ENCODE results near the gene SRSF2. TPM values are rescaled to one million over a fixed set of nuclear protein-coding genes. Genes with fewer than 3 reads are reported as not detected.

The SRSF2 gene
- total and polyA plus RNA-seq, 4 donors = 136 to 251 (median 193) TPM

DNA sequence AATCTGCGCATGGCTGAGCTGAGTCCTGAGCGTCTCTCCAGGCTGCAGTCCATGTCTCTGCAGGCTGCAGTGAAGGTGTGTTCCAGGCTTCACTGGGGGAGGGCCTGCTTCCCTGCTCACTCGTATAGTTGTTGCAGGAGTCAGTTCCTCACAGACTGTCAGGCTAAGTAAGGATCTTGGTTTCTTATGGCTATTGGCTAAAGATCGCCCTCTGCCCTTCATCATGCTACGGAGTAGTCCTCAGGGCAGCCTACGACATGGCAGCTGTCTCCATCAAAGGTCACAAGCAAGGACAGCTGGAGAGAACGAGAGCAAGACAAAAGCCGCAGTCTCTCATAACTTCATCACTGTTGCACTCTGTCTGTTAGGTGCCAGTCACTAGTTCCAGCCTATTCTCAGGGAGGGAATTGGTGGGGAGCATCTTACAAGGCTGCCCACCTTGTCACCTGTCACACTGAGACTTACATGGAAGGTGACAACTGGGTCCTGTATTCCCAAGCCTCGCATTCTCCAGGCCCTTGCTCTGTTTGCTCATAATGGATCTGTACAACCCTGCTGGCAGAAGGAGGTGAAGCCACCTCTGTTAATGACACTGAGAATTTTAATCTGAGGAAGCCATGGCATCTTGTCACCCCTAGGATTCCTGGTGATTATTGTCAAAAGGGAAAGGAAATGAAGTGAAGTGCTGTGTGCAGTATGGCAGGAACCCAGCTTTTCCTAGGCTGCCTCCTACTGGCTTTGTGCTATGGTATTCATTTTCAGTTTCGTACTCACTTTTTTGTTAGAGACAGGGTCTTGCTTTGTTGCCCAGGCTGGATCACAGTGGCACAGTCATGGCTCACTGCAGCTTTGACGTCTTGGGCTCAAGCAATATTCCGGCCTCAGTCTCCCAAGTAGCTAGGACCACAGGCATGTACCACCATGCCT lies 44.2 kb upstream of the SRSF2 start:
- WGBS, 2 donors = 93% methylated on average over 12 of the region's 12 CpGs
- Histone ChIP-seq H3K27me3 (ENCODE audit: control insufficient read depth in 3 of 3, insufficient read depth in 3 of 3, low read length in 2 of 3) (no peaks in the 10 kb centered on the region), H3K4me3 (no peak overlapping the region), H3K36me3 (ENCODE audit: control insufficient read depth in 4 of 4, insufficient read depth in 4 of 4, low read length in 4 of 4) (peaks cover 7 to 19% (median 12%) of the 10 kb centered on the region in 4 donors), H3K27ac (ENCODE audit: low read depth in 1 of 2, low read length in 1 of 2) (no peak overlapping the region), H3K4me1 (ENCODE audit: control insufficient read depth in 5 of 5, insufficient read depth in 5 of 5, low read length in 5 of 5) (no peaks in the 10 kb centered on the region), H3K9ac (ENCODE audit: insufficient read depth in 1 of 2, low read length in 2 of 2) (no peak overlapping the region), H3K9me3 (ENCODE audit: control insufficient read depth in 4 of 4, insufficient read depth in 3 of 4, low read length in 3 of 4) (no peaks in the 10 kb centered on the region)
- DNase-seq (no peak), ATAC-seq (ENCODE audit: insufficient read depth, low FRiP score) (no peak)
- no peak for TF ChIP-seq CTCF (IDR thresholded peaks at IDR 0.05; ENCODE audit: control extremely low read depth, extremely low read depth)

GRCh38 chr17:76775021-76775600 lies 38.0 kb upstream of the SRSF2 start:
- no peak for TF ChIP-seq CTCF (IDR thresholded peaks at IDR 0.05; ENCODE audit: control extremely low read depth, extremely low read depth)
- peaks cover 14 to 35% (median 20%) of the 10 kb centered on the region in 4 donors for H3K36me3 ChIP-seq (ENCODE audit: control insufficient read depth in 4 of 4, insufficient read depth in 4 of 4, low read length in 4 of 4)
- H3K9ac ChIP-seq (ENCODE audit: insufficient read depth in 1 of 2, low read length in 2 of 2) = no peak overlapping the region
- no peaks in the 10 kb centered on the region for H3K27me3 ChIP-seq (ENCODE audit: control insufficient read depth in 3 of 3, insufficient read depth in 3 of 3, low read length in 2 of 3)
- ATAC-seq (ENCODE audit: insufficient read depth, low FRiP score) = no peak
- 89 to 92% methylated on average over 10 of the region's 10 CpGs for WGBS, 2 donors
- no peak overlapping the region for H3K27ac ChIP-seq (ENCODE audit: low read depth in 1 of 2, low read length in 1 of 2)
- H3K4me1 ChIP-seq (ENCODE audit: control insufficient read depth in 5 of 5, insufficient read depth in 5 of 5, low read length in 5 of 5) = no peaks in the 10 kb centered on the region
- no peak for DNase-seq
- no peak overlapping the region for H3K4me3 ChIP-seq
- H3K9me3 ChIP-seq (ENCODE audit: control insufficient read depth in 4 of 4, insufficient read depth in 3 of 4, low read length in 3 of 4) = no peaks in the 10 kb centered on the region

DNA sequence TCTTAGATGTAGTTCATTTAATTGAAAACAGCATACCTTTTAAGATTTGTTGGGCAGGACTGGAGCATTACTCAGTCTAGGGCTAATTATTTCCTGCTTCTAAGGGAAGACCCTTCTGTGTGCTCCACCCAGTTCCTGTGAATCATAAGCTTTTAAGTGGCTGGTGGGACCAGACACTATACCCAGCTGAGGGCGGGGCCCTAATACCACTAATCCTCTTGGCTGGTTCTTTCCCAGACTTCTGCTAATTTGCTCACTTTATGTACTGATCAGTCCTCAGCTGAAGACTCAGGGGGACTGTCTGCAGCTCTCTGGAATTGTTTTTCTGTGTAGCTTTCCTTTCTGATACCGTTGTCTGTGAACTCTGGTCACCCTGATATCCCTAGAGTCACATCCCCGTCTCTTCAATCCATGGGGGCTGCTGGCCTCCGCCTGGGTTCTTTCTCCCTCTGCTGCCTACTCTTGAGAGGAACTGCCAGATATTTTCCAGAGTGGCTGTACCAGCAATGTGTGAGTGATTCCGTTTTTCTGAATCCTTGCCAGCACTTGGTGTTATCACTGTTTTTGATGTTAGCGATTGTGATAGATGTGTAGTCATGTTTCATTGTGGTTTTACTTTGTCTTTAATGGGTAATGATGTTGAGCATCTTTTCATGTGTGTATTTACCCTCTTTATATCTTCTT lies 35.9 kb upstream of the SRSF2 start:
- no peaks in the 10 kb centered on the region for H3K4me1 ChIP-seq (ENCODE audit: control insufficient read depth in 5 of 5, insufficient read depth in 5 of 5, low read length in 5 of 5)
- H3K27me3 ChIP-seq (ENCODE audit: control insufficient read depth in 3 of 3, insufficient read depth in 3 of 3, low read length in 2 of 3) = no peaks in the 10 kb centered on the region
- DNase-seq (no peak), ATAC-seq (ENCODE audit: insufficient read depth, low FRiP score) (no peak)
- H3K27ac ChIP-seq (ENCODE audit: low read depth in 1 of 2, low read length in 1 of 2) = peak overlapping the region; percentile 14 to 28
- H3K9me3 ChIP-seq (ENCODE audit: control insufficient read depth in 4 of 4, insufficient read depth in 3 of 4, low read length in 3 of 4) = no peaks in the 10 kb centered on the region
- H3K4me3 ChIP-seq = no peak overlapping the region
- WGBS, 2 donors = 60 to 83% methylated on average over 6 of the region's 6 CpGs
- no peak for TF ChIP-seq CTCF (IDR thresholded peaks at IDR 0.05; ENCODE audit: control extremely low read depth, extremely low read depth)
- H3K36me3 ChIP-seq (ENCODE audit: control insufficient read depth in 4 of 4, insufficient read depth in 4 of 4, low read length in 4 of 4) = peaks cover 9 to 31% (median 24%) of the 10 kb centered on the region in 4 donors
- H3K9ac ChIP-seq (ENCODE audit: insufficient read depth in 1 of 2, low read length in 2 of 2) = no peak overlapping the region

Measured in lung (tissue), 12 donors.